PC-9 (cell line): ENCODE results near the gene POMGNT1. TPM values are rescaled to one million over a fixed set of nuclear protein-coding genes. Genes with fewer than 3 reads are reported as not detected.

Experiments used
- BruUV-seq: library from RNA; stranded (reverse); fragments of 400-500 nt; replicated peaks from 2 replicates; lab custom pipeline; 2021; lab: Mats Ljungman, UMichigan
- CTCF ChIA-PET: fragments of 300-600 bp; sonication (Branson Sonifier 250); formaldehyde crosslinking; loops from one replicate; lab custom pipeline; 2022; ENCODE audit warnings: antibody characterized with exemption; lab: Charles Lee
- POLR2A ChIA-PET: fragments of 300-600 bp; sonication (Branson Sonifier 250); formaldehyde crosslinking; loops from one replicate; lab custom pipeline; 2022; ENCODE audit warnings: antibody characterized with exemption; ENCODE audit not compliant: unreplicated experiment; lab: Charles Lee
- DNase-seq, 2 experiments: peaks; one replicate each; pipeline versions ENCODE4 v3.0.0 to v3.0.0-alpha.2; 2015 to 2022; ENCODE audit warnings: mixed read lengths in 1 of 2
- H2AFZ ChIP-seq: fragments of 200-600 bp; sonication (generic); 2 replicates; pipeline ENCODE4 v1.8.1; 2017; ENCODE audit warnings: antibody characterized with exemption
- H3F3A ChIP-seq: fragments of 200-600 bp; sonication (generic); 2 replicates; pipeline ENCODE4 v1.8.1; 2017; ENCODE audit warnings: antibody characterized with exemption, mild to moderate bottlenecking, low read depth; ENCODE audit not compliant: insufficient read depth
- H3K27ac ChIP-seq: fragments of 200-600 bp; sonication (generic); 2 replicates; pipeline ENCODE4 v1.6.1; 2016; ENCODE audit warnings: mixed run types
- H3K27me3 ChIP-seq: fragments of 200-600 bp; sonication (generic); 2 replicates; pipeline ENCODE4 v1.6.1; 2016; ENCODE audit warnings: low read depth, mixed run types; ENCODE audit not compliant: insufficient read depth
- H3K36me3 ChIP-seq: fragments of 200-600 bp; sonication (generic); 2 replicates; pipeline ENCODE4 v1.6.1; 2016; ENCODE audit warnings: low read depth, mixed run types
- H3K4me1 ChIP-seq: fragments of 200-600 bp; sonication (generic); replicated peaks from 2 replicates; pipeline ENCODE4 v1.6.1; 2016; ENCODE audit warnings: mixed run types; ENCODE audit not compliant: insufficient read depth
- H3K4me2 ChIP-seq: fragments of 200-600 bp; sonication (generic); 2 replicates; pipeline ENCODE4 v1.6.1; 2017; ENCODE audit warnings: mixed run types
- H3K4me3 ChIP-seq: fragments of 200-600 bp; sonication (generic); 2 replicates; pipeline ENCODE4 v1.6.1; 2016; ENCODE audit warnings: mixed run types
- H3K79me2 ChIP-seq: fragments of 200-600 bp; sonication (generic); 2 replicates; pipeline ENCODE4 v1.6.1; 2017; ENCODE audit warnings: low read depth, mixed run types
- H3K9me2 ChIP-seq: fragments of 200-600 bp; sonication (generic); 2 replicates; pipeline ENCODE4 v1.8.1; 2017; ENCODE audit warnings: mild to moderate bottlenecking; ENCODE audit not compliant: insufficient read depth
- H3K9me3 ChIP-seq: fragments of 200-600 bp; sonication (generic); 2 replicates; pipeline ENCODE4 v1.8.1; 2016; ENCODE audit warnings: low read depth; ENCODE audit not compliant: insufficient read depth
- H4K20me1 ChIP-seq: fragments of 200-600 bp; sonication (generic); 2 replicates; pipeline ENCODE4 v1.8.1; 2017; ENCODE audit not compliant: insufficient read depth
- EZH2 ChIP-seq: fragments of 200-600 bp; sonication (generic); IDR thresholded peaks from 2 replicates; pipeline ENCODE4 v1.8.0; 2017; ENCODE audit warnings: antibody characterized with exemption, low read depth
- intact Hi-C: fragments of 100-400 bp; cut with micrococcal nuclease; formaldehyde crosslinking; loops from one replicate; pipeline ENCODE4 v1.10.0; 2022; ENCODE audit not compliant: unreplicated experiment
- total RNA-seq: library from RNA; stranded (reverse); gene quantifications from 2 replicates; pipeline ENCODE4 v1.2.3, GENCODE V29; 2021
- TF ChIP-seq, protein P1 (sequence below): fragments of 200-600 bp; sonication (generic); conservative IDR thresholded peaks from 2 replicates; pipeline ENCODE4 v1.6.1; 2017; ENCODE audit warnings: mixed run types, antibody characterized with exemption, mild to moderate bottlenecking, moderate library complexity

POMGNT1 gene
- total RNA-seq, 1 experiment from 2014 or later: 82.6 TPM

DNA sequence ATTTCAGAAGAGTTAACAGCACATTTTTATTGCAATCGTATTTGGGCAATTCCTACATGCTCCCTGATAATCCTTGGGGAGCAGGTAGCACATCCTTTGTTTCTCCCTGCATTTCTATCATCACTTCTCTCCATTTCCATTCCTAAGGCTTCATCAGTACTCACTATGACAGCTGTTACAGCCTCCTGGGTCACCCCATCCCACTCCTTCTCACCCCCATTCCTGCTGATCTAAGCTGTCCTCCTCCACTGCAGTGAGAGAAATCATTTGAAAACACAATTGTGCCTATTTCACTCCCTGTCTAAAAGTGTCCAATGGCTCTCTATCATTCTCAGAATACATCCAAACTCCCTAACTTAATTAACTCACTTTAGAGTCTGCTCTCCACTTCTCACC, 40.3 kb downstream of the POMGNT1 start:
- TF ChIP-seq, protein P1, sequence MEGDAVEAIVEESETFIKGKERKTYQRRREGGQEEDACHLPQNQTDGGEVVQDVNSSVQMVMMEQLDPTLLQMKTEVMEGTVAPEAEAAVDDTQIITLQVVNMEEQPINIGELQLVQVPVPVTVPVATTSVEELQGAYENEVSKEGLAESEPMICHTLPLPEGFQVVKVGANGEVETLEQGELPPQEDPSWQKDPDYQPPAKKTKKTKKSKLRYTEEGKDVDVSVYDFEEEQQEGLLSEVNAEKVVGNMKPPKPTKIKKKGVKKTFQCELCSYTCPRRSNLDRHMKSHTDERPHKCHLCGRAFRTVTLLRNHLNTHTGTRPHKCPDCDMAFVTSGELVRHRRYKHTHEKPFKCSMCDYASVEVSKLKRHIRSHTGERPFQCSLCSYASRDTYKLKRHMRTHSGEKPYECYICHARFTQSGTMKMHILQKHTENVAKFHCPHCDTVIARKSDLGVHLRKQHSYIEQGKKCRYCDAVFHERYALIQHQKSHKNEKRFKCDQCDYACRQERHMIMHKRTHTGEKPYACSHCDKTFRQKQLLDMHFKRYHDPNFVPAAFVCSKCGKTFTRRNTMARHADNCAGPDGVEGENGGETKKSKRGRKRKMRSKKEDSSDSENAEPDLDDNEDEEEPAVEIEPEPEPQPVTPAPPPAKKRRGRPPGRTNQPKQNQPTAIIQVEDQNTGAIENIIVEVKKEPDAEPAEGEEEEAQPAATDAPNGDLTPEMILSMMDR: no peak
- TF ChIP-seq EZH2: no peak
- no peak overlapping the region for H3K4me3 ChIP-seq
- H3K36me3 ChIP-seq: no peaks in the 10 kb centered on the region
- no peaks in the 10 kb centered on the region for H3F3A ChIP-seq
- H4K20me1 ChIP-seq: no peaks in the 10 kb centered on the region
- no peak overlapping the region for H3K27ac ChIP-seq
- no peaks in the 10 kb centered on the region for H3K27me3 ChIP-seq
- no peak overlapping the region for H2AFZ ChIP-seq
- CTCF ChIA-PET: no interaction called here
- peaks cover 8% of the 10 kb centered on the region; the same call in 1 of the 2 replicates for H3K4me1 ChIP-seq
- H3K4me2 ChIP-seq: no peak overlapping the region
- no peaks in the 10 kb centered on the region for H3K9me3 ChIP-seq
- no peaks in the 10 kb centered on the region for H3K79me2 ChIP-seq
- intact Hi-C loops: no loop called here
- POLR2A ChIA-PET: no interaction called here
- no peaks in the 10 kb centered on the region for H3K9me2 ChIP-seq
- no TSS peak for BruUV-seq
- DNase-seq: no peak

DNA sequence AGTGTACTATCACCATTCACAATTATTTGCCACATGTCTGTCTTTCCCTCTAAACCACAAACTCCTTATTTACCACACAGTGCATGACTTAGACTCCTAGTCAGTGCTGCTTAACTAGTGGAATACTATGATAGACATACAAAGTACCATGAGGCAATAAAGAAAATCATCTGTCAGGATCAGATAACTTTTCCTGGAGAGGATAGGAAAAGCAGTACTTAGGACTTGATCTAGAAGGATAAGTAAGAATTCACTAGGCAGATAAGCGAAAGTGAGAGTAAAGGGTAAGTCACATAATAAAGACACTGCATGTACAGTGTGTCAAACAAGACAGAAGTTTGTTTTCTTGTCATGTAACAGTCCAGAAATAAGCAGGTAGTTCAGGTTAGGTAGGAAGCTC, 44.5 kb downstream of the POMGNT1 start:
- H3K9me3 ChIP-seq: no peaks in the 10 kb centered on the region
- no peaks in the 10 kb centered on the region for H3K9me2 ChIP-seq
- no peaks in the 10 kb centered on the region for H3K36me3 ChIP-seq
- no TSS peak for BruUV-seq
- intact Hi-C loops: no loop called here
- no peak for DNase-seq
- no peaks in the 10 kb centered on the region for H3K27me3 ChIP-seq
- H3K27ac ChIP-seq: no peak overlapping the region
- H4K20me1 ChIP-seq: no peaks in the 10 kb centered on the region
- no peaks in the 10 kb centered on the region for H3F3A ChIP-seq
- TF ChIP-seq, protein P1: no peak
- TF ChIP-seq EZH2: no peak
- CTCF ChIA-PET: no interaction called here
- peaks cover 8% of the 10 kb centered on the region; the same call in 1 of the 2 replicates for H3K4me1 ChIP-seq
- no peak overlapping the region for H2AFZ ChIP-seq
- no peak overlapping the region for H3K4me2 ChIP-seq
- H3K4me3 ChIP-seq: no peak overlapping the region
- POLR2A ChIA-PET: no interaction called here
- no peaks in the 10 kb centered on the region for H3K79me2 ChIP-seq

DNA sequence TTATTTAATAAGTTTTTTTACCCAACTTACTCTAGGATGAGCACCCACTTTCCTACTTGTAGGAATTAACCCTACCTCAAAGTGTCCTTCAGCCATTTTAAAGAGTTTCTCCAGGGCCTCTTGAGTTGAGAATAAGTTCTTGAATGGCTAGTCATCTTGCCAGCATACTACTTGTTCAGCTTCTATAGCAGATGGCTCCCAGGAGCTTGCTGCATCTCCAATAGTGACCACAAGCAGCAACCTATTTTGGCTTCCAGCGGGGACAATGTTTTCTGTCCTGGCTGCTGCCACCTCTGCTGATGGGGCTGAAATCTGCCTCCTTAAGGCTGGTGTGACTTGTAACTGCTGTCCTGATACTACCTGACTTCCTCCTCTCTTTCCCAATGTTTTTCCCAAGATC, 45.0 kb downstream of the POMGNT1 start:
- POLR2A ChIA-PET: no interaction called here
- BruUV-seq: no TSS peak
- H2AFZ ChIP-seq: no peak overlapping the region
- H3F3A ChIP-seq: no peaks in the 10 kb centered on the region
- no peak overlapping the region for H3K4me3 ChIP-seq
- intact Hi-C loops: no loop called here
- DNase-seq: no peak
- H3K9me2 ChIP-seq: no peaks in the 10 kb centered on the region
- TF ChIP-seq, protein P1: no peak
- no peak for TF ChIP-seq EZH2
- no peaks in the 10 kb centered on the region for H3K9me3 ChIP-seq
- no peaks in the 10 kb centered on the region for H3K79me2 ChIP-seq
- H3K27ac ChIP-seq: no peak overlapping the region
- H4K20me1 ChIP-seq: no peaks in the 10 kb centered on the region
- H3K36me3 ChIP-seq: no peaks in the 10 kb centered on the region
- CTCF ChIA-PET: no interaction called here
- no peaks in the 10 kb centered on the region for H3K27me3 ChIP-seq
- H3K4me1 ChIP-seq: peaks cover 8% of the 10 kb centered on the region; the same call in 1 of the 2 replicates
- H3K4me2 ChIP-seq: no peak overlapping the region
